Right kidney (tissue), 1 donor: ENCODE measurements around the gene SLC9A6.
"Not testable (repeated sequence)": the region's sequence is repeated elsewhere in the genome, so short reads cannot be mapped to it uniquely, and the experiment has no call there.

Source experiments
- DNase-seq: peaks from one replicate; pipeline ENCODE4 v3.0.0-alpha.2; 2016

Gene SLC9A6

GRCh38 chrX:136063340-136064079, 78.3 kb downstream of the SLC9A6 start:
- DNase-seq, result no peak

DNA sequence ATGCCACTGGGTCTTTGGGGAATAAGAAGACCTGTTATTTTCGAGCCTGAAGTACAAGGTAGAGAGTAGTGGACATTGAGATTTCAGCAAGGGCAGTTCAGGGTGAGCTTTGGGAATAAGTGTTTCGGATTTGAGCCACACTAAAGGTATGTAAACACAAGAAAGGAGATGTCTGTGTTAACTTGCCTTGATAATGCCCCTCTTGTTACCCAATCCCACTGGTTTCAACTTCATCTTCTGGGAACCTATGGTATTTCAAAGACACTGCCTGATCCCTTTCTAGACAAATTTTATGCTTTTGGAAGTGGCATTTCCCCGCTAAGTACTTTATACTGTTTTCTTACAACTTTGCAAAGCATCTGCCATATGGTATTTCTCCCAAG, 79.4 kb downstream of the SLC9A6 start:
- DNase-seq, result no peak

DNA sequence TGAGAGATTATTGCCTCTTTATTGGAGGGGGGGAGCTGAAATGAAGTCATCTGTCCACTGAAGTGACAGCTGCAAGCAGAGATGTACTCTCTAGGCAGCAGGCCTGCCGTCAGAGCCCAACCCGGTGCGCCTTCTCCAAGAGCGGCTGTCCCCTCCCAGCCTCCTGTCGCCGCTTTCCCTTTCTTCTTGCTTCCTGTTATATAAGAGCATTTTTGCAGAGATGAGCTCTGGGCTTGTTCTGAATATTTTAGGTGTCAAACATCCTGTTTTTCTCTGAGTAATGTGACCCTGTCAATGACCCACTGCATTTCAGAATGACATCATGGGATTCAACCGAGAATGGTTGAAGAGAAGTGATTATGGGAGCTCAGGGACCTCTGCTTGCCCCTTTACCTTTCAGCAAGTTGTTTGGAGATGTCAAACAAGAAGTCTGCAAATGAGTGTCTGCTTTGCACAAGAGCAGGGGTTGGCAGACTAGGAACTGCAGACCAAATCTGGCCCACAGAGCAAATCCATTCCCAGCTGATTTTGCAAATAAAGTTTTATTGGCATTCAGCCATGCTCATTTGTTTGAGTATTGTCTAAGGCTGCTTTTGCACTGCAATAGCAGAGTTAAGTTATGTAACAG, 79.9 kb downstream of the SLC9A6 start:
- DNase-seq, result peak; percentile 8

GRCh38 chrX:136067097-136067496, 81.9 kb downstream of the SLC9A6 start:
- no peak for DNase-seq

DNA sequence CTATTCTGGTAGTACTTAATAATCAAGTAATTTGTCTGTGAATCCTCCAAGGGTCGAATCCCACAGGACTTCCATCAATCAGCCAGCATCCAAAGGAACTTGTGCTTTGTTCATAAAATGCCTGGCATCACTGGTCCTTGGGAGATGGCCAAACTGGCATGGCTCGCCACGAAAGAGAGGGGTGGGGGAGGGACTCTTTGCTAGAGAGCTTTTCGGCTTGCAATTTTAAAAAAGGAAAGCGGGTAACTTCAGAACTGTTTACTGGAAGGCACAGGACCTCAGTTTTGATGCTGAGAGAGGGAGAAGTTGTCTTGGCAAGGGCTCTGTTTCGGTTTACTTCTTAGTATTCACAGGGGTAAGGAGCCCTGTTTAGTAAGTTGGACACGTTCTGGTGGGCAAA, 82.7 kb downstream of the SLC9A6 start:
- no peak for DNase-seq

- no peak for DNase-seq
These were observed 91.7 kb downstream of the SLC9A6 start for GRCh38 chrX:136076942-136077341.

- no peak for DNase-seq
These were observed 95.5 kb downstream of the SLC9A6 start for GRCh38 chrX:136080766-136081165.

DNA sequence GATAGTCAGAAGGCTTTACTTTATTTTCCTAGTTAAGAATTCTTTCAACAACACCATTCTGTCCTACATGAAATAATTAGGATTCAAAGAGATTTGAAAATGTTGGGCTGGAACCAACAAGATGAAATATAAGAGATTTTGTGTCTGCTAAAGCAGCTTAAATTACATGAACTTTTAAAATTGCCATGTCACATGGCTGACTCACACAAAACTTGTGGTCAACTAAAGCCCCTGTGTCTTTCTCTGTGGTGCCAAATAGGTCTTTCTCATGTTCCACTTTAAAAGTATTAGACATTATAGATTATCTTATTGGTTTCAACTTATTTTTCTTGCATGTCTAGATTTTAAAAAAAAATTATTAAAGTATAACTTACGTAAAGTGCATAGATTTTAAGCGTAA, 101.3 kb downstream of the SLC9A6 start:
- no peak for DNase-seq

GRCh38 chrX:136091898-136092297, 106.7 kb downstream of the SLC9A6 start:
- DNase-seq, result not testable (repeated sequence)

GRCh38 chrX:136094962-136095361, 109.7 kb downstream of the SLC9A6 start:
- DNase-seq, result no peak
